K562 (cell line): ENCODE measurements around the gene HLA-B. TPM values are rescaled to one million over a fixed set of nuclear protein-coding genes. Genes with fewer than 3 reads are reported as not detected.

Source experiments
- CTCFL ChIP-seq: IDR thresholded peaks from 2 replicates; pipeline ENCODE4 v1.6.1; 2011; ENCODE audit warnings: borderline replicate concordance, low read depth, mild to moderate bottlenecking, moderate library complexity, low read length; ENCODE audit not compliant: insufficient read depth, poor library complexity, severe bottlenecking
- E2F8 ChIP-seq: fragments of 450-650 bp; IDR thresholded peaks from 2 replicates; pipeline ENCODE4 v1.7.1; 2018; ENCODE audit warnings: mild to moderate bottlenecking, low read depth; ENCODE audit not compliant: partially characterized antibody
- ELK1 ChIP-seq: sonication (generic); formaldehyde crosslinking; IDR thresholded peaks from 2 replicates; pipeline ENCODE4 v1.8.1; 2022; ENCODE audit warnings: missing genetic modification reagents
- ETV5 ChIP-seq: sonication (generic); formaldehyde crosslinking; IDR thresholded peaks from 2 replicates; pipeline ENCODE4 v1.4.0; 2020; ENCODE audit warnings: low read depth, mild to moderate bottlenecking, missing genetic modification reagents
- GABPA ChIP-seq: fragments of 200-800 bp; sonication (Bioruptor generic); conservative IDR thresholded peaks from 2 replicates; pipeline ENCODE4 v1.6.1; 2016; ENCODE audit warnings: low read depth, missing genetic modification characterization, missing compliant biosample characterization
- GATA2 ChIP-seq: sonication (generic); formaldehyde crosslinking; IDR thresholded peaks from 2 replicates; pipeline ENCODE4 v1.4.0; 2020; ENCODE audit warnings: mild to moderate bottlenecking, missing genetic modification reagents
- POLR2A ChIP-seq: fragments of 450-650 bp; conservative IDR thresholded peaks from 2 replicates; pipeline ENCODE4 v1.6.1; 2016
- SAFB2 ChIP-seq: fragments of 200-400 bp; formaldehyde crosslinking; IDR thresholded peaks from 2 replicates; pipeline ENCODE4 v1.6.1; 2018; ENCODE audit warnings: borderline replicate concordance, low read length, low read depth, moderate library complexity; ENCODE audit not compliant: severe bottlenecking
- SRSF7 ChIP-seq: fragments of 200-400 bp; formaldehyde crosslinking; optimal IDR thresholded peaks from 2 replicates; pipeline ENCODE3; 2017; ENCODE audit warnings: mild to moderate bottlenecking, low read depth, low read length
- TCF7 ChIP-seq: sonication (generic); IDR thresholded peaks from 2 replicates; pipeline ENCODE4 v1.6.1; 2016; ENCODE audit warnings: antibody characterized with exemption, borderline replicate concordance
- ZNF407 ChIP-seq: fragments of 450-650 bp; IDR thresholded peaks from 2 replicates; pipeline ENCODE4 v1.6.1; 2016; ENCODE audit warnings: low read depth
- ZSCAN29 ChIP-seq: fragments of 450-650 bp; IDR thresholded peaks from 2 replicates; pipeline ENCODE4 v1.6.1; 2017
- polyA plus RNA-seq, 8 experiments: library from polyadenylated mRNA; depleted of rRNA in 4 of 8; stranded (reverse) in 5 of 8; unstranded in 3 of 8; fragments of >200 nt; fragmentation: Nextera tagmentation in 2 of 8; fragmentation: Illumina TruSeq in 1 of 8; extraction: Ambion mirVana in 2 of 8; extraction: Trizol in 1 of 8; gene quantifications; 2 replicates each; pipeline versions ENCODE4 v1.2.1 to v1.2.3, GENCODE V29; 2011 to 2014; ENCODE audit warnings: inconsistent platforms in 1 of 8, missing spikeins in 1 of 8
- total RNA-seq, 7 experiments: library from RNA; depleted of rRNA in 6 of 7; stranded (reverse); fragments of >200 nt in 6 of 7; fragmentation: Illumina TruSeq in 2 of 7; extraction: Trizol in 2 of 7; gene quantifications; 2 replicates each; pipeline versions ENCODE4 v1.2.1 to v1.2.3, GENCODE V29; 2011 to 2021; ENCODE audit warnings: low replicate concordance in 1 of 7

The HLA-B gene
- total and polyA plus RNA-seq, 9 of the 15 experiments (the other 6 are each of a cell fraction or from before 2014, with no cell fraction given): 0.07 to 9.7 (median 0.65) TPM; not detected in 2

GRCh38 chr6:31399589-31400466 lies 42.8 kb upstream of the HLA-B start (continued):
- TF ChIP-seq ZNF407 (peak; percentile 28; the same call in 1 of the 2 replicates), GABPA (tag) (peak; percentile 85), E2F8 (peak; percentile 71), ELK1 (CRISPR knock-in tag) (no peak), SRSF7 (no peak), CTCFL (peak; percentile 70), GATA2 (CRISPR knock-in tag) (no peak), TCF7 (no peak), SAFB2 (no peak), ETV5 (peak; percentile 50), POLR2A (peak; percentile 79), ZSCAN29 (peak; percentile 84)
